ENCODE data around the gene FOXP2.
"Not testable (repeated sequence)": the region's sequence is repeated elsewhere in the genome, so short reads cannot be mapped to it uniquely, and the experiment has no call there.

DNA sequence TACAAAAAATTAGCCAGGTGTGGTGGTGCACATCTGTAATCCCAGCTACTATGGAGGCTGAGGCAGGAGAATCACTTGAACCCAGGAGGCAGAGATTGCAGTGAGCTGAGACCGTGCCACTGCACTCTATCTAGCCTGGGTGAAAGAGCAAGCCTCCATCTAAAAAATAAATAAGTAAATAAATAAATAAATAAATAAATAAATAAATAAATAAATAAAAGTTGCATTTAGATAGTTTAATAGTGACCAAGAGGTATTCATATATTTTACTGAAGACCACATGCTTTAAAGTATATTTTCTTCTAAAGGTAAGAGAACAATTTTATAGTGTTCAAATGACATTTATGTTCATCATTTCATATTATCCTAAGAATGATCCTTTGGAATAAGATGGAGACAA is 82.9 kb downstream of the FOXP2 start:
- TF ChIP-seq, protein P1, sequence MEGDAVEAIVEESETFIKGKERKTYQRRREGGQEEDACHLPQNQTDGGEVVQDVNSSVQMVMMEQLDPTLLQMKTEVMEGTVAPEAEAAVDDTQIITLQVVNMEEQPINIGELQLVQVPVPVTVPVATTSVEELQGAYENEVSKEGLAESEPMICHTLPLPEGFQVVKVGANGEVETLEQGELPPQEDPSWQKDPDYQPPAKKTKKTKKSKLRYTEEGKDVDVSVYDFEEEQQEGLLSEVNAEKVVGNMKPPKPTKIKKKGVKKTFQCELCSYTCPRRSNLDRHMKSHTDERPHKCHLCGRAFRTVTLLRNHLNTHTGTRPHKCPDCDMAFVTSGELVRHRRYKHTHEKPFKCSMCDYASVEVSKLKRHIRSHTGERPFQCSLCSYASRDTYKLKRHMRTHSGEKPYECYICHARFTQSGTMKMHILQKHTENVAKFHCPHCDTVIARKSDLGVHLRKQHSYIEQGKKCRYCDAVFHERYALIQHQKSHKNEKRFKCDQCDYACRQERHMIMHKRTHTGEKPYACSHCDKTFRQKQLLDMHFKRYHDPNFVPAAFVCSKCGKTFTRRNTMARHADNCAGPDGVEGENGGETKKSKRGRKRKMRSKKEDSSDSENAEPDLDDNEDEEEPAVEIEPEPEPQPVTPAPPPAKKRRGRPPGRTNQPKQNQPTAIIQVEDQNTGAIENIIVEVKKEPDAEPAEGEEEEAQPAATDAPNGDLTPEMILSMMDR (IDR thresholded peaks at IDR 0.05), result not testable (repeated sequence)
- TF ChIP-seq POLR2A, EP300 (IDR thresholded peaks at IDR 0.05): not testable (repeated sequence)

All from ovary (tissue), 3 donors.